HG03378 (cell line): Measurements from ENCODE around the gene XXYLT1.

Experiments
- ATAC-seq: cut with Tn5 transposase; IDR thresholded peaks from one replicate; pipeline ENCODE4 v1.9.1; 2021; ENCODE audit warnings: mild to moderate bottlenecking, moderate library complexity; ENCODE audit not compliant: unreplicated experiment

Gene XXYLT1

DNA sequence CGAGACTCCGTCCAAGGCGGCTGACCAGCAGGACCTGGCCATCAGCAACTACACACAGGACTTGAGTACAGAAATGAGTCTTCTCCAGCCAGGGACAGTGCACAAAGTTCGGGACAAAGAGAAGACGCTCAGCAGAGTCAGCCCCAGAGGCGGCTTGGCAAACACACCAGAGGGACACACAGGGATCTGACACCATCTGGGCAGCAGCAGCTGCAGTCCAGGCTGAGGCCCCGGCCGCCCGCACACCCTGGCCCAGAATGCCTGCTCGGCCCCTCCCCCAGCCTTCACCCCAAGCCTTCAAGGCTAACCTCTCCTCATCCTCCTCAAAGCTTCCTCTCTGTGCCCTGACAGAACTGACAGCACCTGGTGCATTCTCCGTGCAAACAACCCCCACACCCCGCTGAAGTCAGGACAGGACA is 61.1 kb downstream of the XXYLT1 start:
- ATAC-seq, result no peak

DNA sequence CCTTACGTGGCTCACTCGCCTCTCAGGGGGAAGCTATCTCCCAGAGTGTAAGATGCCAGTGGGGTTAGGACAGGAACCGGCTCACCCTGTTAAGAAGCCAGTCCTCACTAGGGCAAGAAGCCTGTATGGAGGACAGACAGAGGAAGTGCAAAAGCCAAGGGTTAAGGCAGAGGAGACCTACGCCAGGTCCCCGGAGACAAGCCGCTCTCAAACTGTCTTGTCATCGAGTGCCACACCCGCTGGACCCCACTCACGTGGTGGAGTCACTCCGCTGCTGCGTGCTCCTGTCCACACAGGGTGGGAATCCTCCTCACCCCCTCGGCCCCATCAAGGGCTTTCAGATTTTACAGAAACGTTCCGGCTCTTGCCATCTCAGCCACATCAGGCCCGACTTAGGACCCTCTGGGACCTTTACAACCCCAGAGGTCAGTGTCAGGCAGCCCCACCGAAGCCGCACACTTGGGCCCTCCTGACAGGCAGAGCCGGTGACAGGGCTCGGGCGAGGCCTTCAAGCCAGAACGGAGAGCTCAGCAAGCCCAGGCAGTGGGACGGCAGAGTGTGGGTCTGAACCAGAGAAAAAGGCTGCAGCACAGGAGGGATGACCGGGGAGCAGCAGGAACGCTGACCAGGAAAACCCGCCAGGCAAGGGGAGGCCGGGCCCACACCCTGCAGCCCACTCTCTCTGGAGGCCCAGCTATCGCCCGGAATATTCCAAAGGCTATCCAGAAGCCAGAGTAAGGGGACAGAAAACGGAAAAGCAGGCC is 61.7 kb downstream of the XXYLT1 start:
- ATAC-seq, result no peak

DNA sequence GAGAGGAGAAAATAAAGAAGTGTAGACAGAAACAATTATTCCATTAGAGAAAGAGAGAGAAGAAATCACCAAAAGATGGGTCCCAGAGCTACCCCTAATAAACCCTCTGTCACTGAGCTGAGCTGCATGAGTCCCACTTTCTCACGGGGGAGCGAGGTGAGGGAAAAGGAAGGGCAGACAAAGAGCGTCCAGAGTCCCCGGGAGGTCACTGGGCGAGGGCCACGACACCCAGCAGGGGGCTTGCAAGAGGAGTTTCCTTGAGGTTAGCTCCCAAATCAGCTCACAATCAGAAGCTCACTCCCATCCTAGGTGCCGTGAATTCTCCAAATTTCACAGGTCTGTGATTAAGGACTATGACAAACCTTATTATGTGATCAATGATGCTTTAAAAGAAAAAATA is 62.3 kb downstream of the XXYLT1 start:
- no peak for ATAC-seq

DNA sequence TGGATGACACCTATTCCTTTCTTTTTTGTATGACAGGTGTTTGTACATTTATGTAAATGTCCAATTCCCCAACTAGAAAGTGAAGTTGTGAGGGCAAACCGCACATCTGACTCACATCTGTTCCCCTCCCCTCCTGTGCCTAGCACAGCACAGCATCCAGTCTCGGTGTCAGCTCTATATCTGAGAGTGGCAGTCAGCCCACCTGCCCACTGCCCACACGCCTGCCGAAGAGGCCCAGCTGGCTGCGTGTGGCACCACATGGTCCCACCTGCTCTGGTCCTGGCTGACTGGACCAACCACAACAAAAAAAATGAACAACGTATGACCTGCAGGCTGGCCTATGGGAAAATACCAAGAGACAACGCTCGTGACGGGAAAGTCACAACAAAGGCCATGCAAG is 62.8 kb downstream of the XXYLT1 start:
- ATAC-seq, result peak; percentile 58

DNA sequence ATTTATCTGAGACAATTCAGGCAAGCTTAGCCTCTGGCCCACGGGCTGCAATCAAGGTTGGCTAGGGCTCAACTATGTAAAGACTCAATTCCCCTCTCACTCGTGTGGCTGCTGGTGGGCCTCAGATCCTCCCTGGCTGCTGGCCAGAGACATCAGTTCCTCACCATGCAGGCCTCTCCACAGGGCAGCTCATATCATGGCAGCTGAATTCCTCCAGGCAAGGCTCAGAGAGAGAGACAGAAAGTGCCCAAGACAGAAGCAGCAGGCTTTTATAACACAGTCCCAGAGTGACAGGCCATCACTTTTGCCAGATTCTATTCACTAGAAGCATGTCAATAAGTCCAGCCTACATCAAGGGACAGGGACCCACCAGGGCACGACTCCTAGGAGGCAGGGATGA is 63.2 kb downstream of the XXYLT1 start:
- ATAC-seq, result no peak

DNA sequence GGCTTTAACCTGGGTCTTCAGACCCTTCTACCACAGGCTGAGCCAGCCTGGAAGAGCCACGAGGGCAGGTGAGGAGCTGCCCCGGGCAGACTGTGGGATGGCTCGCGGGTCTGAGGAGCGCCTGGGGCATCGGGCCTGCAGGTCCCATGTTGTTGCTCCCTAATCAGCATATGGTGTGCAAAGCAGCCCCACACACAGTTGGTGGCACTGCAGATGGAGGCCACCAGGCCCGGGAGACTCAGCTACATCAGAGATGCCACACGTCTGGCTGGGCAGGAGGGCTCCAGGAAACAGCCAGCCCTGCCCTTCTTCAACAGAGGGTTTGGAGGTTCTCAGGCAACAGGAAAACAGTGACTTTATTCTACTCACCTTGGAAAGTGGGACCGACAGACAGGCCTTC is 63.9 kb downstream of the XXYLT1 start:
- ATAC-seq, result no peak

DNA sequence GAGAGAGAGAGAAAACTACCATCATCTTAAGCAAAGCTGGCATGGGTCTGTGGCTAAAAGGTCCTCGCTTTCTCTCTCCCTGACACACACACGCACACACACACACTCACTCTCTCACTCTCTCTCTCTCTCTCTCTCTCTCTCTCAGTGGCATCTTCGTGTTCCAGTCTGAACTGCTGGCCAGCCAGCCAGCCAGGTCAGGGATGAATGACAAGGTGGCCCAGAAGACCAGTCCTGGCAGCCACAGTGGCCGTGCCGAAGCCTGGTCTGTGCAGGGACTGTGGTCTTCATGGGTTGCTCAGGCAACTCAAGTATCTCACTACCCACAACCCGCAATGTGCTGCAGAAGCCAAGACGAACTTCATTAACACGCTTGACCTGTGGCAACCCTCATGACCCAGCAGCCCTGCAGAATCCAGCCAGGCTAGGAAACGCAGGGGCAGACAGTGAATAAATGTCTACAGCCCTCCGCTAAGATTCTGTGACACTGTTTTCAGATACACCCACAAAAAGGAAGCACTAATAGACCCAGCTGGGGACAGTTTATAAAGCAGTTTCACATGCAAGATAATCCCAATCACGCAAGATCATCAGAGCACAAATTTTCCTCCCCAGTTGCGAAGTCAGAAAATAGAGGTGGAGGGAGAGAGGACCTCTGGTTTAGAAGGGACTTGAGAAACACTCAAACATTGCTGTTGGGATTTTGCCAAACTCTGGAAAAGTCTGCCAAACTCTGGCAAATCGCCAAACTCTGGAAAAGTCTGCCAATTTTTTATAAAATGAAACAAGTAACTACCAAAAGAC is 66.4 kb downstream of the XXYLT1 start:
- ATAC-seq, result no peak

DNA sequence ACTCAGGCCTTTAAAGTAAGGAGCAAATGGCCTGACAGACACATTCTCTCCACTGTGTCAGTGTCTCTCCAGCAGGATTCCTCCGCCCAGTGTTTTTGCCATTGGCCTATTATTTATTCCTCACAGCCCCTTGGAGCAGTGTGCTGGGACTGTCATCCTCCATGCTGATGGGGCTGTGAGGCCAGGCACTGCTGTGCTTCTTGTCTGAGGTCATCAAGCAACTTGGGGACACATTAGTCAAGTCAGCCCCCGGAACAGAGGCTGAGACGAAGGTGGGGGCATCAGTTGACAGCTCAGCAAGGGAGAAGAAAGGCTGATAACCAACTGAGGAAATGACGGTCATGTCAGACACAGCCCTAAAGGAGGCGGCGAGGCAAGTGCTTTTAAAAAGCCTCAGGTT is 67.4 kb downstream of the XXYLT1 start:
- no peak for ATAC-seq

DNA sequence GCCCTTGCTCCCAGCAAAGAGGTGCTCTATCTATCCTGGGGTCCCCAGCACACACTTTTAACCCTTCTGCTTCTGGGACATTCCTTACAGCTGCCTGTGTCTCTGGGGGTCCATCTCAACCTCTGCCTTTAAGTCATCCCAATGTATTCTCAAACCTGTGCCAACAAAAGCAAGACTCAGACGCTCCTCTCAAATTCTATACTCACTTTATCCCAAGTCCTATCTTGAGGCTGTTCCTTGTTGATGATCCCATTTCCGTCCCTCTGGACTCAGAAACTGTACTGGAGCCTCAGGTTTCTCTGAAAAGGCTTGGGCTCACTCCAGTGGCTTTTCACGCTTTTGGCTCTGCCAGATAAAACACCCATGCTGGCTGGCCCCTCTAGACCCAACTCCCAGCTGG is 69.7 kb downstream of the XXYLT1 start:
- ATAC-seq, result no peak

DNA sequence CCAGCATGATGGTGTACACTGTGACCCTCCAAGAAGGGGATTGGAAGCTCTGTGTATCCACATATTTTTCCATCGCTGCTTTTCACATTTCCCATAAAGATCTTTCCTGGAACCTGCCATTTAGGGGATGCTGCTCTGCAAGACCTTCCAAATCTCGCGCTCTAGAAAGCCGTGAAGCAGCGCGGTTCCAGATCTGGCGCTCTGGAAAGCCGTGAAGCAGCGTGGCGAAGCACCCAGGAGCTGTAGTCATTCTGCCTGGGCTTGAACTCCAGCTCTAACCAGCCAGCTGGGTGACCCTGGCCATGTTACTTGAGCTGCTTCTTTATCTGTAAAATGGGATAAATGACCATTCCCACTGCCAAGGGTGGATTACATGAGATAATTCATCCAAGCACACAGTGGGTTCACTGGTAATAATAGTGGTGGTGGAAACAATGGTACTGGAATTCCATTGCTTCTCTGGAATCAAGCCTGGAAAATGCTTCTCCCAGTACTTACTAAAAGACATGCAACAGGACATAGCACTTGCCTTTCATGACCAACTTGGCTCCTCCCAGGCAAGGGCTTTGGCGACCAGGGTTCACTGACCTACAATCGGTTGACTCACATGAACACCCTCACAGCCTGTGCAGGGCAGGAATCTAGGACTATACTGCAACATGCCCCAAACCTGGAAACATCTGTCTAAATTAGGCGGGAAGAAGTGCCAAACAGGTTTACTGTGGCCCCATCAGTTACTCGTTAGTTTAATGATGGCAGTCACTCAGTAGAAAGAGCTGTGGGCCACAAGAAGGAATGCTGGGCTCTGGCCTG is 70.7 kb downstream of the XXYLT1 start:
- no peak for ATAC-seq

DNA sequence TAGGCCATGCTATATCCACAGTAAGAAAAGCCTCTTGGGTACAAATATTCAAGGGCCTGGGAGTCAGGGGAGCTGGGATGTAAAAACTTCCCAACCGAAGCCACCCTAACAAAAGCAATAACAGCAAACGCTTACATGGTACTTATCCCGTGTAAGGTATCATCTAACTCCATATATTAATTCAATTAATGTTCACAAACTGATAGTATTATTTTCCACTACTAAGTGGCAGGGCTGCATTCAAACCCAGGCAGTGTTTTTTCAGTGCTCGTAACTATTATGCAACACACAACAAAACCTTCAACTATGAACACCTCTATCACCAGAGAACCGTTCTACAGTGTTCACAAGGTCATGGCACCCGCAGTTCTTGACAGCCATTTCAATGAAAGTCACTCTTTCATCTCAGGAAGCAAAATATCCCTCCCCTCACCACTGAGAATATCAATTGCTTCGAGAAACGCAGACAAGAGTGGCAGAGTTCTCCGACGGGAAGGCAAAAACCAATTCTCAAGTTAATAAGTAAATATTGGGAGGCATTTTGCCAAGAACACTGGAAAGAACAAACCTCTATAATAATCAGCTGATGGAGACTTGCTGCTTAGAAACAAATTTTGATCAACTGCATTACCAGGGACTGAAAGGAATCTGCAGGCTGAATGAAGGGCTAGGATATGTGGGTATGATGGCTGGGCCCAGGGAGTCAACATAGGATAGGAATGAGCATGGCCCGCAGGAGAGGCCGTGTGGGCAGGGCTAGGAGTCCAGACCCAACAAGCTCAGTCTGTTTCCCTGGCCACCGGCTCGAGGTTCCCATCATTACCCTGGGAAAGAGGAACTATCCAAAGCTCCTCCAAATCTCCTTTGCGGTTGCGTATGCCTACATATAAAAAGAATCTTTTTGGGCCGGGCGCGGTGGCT is 72.3 kb downstream of the XXYLT1 start:
- ATAC-seq, result no peak

DNA sequence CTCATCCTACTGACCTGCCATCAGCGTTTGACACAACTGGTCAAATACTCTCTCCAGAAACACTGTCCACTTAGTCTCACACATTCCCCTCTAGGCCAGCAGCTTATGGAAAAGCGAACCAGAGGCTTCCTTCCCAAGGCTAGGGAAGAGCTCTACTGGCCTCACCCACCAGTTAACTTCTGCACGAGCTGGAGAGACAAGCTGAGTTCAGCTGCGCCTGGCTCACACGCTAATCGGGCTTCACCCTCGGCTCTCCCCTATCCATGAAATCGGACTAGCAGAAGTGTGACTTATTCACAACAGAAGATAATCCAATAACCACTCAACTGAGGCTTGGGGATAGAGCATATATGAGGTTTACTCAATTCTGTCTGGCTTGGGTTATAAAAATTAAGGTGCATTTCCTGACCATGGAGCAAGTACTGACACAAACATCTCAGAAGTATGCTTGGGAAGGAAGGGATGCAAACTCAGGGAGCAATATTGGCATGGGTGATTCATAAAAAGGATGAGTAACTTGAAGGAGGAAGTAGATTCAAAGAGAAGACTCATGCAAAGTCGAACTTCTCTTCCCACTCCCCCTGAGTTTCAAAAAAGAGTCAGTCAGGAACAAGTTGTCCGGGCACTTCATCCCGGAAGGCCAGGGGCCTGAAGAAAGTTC is 73.1 kb downstream of the XXYLT1 start:
- ATAC-seq, result no peak

DNA sequence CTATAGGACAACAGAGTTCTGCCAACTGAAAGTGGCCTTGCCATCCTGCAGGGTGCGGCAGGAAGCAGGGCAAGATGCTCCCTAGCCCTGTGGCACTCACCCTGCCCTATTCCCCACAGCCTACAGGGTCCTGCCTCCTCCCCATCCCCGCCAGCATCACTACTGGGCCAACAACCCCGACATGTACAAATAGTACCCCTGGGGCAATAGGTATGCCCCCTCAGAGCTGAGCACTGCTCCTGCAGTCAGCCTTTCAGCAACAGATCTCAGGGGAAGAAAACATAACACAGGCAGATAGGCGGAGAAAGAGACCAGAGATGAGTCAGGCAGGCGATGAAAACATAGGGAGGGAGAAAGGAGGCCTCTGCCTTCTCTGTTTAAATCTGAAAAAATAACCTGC is 74.7 kb downstream of the XXYLT1 start:
- no peak for ATAC-seq

DNA sequence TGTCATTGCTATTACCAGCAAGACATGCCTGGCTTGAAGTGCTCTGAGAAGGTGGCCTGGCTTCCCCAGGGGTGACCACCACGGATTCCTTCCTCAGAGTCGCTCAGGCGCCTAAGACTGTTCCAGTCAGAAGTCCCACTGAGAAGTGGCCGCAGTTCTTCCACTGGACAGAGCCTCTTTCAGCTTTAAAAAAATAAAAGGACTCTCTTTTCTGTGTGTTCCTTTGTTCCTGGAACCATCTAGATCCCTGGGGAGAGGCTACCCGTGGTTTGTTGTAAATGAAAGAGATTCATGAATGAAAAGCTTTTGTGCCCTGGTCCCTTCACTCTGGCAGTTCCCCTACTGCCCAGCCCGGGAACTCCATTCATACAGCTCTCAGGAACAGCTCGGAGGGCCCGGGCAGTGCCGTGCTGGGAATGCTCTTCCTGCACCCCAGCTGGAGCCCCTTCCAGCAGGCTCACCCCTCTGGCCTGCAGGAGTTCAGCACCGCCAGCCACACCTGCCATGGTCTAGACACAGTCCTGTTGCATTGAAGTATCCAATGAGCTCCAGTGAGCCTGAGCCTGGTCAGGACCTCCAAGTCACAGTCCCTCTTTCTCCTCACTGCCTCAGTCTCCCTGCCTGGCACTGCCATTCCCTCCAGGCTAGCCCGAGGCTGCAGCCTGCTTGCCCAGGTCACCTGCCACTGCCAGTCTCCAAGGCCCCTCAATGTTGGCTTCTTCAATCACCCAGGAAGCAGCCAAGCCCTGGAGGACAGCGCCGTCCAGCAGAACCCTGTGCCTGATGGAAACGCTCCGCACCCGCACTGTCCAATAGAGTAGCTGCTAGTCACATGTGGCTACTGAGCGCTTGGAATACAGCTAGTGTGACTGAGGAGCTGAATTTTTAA is 75.4 kb downstream of the XXYLT1 start:
- no peak for ATAC-seq

DNA sequence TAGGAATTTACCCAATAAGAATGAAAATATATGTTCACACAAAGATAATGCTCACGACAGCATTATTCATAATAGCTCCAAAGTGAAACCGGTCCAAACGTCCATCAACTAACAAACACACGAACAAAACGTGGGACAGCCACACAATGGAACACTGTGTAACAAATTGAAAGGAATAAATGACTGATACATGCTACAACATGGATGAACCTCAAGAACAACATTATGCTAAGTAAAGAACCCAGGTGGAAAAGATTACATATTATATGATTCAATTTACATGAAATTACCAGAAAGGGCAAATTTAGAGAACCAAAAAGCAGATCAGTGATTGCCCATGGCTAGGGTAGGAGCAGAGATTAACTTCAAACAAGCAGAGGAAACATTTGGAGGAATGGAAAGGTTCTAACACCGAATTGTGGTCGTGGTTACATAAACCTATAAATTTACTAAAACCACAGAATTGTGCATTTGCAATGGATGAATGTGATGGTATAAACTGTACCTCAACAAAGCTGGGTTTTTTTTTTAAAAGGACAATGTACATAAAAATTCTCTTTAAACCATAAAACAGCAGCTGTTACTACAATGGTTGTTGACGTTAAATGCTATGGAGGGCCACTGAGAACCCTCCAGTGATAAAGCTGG is 76.3 kb downstream of the XXYLT1 start:
- ATAC-seq, result no peak

DNA sequence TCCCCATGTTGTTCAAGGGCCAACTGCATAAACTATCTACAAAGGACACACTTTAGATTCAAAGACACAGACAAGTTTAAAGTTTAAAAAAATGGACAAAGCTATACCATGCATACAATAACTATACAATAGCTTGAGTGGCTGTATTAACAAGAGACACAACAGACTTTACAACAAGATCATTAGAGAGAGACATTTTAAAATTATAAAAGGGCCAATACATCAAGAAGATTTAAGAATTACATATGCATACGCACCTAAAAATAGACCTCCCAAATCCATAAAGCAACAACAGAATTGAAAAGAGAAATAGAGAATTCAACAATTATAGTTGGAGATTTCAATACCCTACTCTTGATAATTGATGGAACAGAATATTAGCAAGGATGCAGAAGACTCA is 79.4 kb downstream of the XXYLT1 start:
- no peak for ATAC-seq

DNA sequence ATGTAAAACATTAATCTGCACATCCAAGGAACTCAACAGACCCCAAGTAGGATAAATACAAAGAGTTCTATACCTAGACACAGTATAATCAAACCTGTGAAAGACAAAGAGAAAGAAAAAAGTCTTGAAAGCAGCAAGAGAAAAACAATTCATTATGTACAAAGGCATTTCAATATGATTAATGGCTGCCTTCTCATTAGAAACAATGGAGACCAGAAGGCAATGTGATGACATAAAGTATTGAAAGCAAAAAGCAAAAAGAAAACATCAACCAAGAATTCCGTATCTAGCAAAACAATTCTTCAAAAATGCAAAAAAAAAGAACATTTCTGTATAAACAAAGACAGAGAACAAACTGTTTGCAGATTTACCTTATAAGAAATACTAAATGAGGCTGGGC is 81.1 kb downstream of the XXYLT1 start:
- no peak for ATAC-seq

DNA sequence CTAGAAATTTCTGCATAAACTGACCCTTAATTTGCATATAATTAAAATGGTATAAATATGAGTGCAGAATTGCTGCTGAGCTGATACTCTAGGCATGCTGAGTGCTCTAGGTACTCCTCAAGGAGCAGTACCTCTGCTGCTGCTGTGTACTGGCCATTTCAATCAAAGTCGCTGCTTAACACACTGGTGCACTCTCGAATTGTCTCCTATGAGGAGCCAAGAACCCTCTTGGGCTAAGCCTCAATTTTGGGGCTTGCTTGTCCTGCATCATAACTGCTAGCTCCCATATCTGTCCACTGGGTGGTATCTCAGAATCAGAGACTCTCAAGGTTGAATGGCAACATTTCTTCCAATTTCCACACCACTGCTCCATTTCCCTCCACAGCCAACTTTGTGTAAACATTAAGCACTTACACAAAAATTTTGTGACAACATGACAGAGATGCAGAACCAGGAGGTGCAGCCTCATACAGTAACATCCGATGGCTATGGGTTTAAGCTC is 82.5 kb downstream of the XXYLT1 start:
- ATAC-seq, result no peak
